NCI-H748 (cell line): ENCODE measurements around the gene SPAG16.

Experiments used
- DNase-seq: peaks from one replicate; lab custom pipeline; 2025; ENCODE audit not compliant: unreplicated experiment; lab: John Stamatoyannopoulos, UW

SPAG16 gene

GRCh38 chr2:214135966-214136365 lies 851.7 kb downstream of the SPAG16 start:
- no peak for DNase-seq

GRCh38 chr2:214138779-214139178 lies 854.5 kb downstream of the SPAG16 start:
- no peak for DNase-seq

DNA sequence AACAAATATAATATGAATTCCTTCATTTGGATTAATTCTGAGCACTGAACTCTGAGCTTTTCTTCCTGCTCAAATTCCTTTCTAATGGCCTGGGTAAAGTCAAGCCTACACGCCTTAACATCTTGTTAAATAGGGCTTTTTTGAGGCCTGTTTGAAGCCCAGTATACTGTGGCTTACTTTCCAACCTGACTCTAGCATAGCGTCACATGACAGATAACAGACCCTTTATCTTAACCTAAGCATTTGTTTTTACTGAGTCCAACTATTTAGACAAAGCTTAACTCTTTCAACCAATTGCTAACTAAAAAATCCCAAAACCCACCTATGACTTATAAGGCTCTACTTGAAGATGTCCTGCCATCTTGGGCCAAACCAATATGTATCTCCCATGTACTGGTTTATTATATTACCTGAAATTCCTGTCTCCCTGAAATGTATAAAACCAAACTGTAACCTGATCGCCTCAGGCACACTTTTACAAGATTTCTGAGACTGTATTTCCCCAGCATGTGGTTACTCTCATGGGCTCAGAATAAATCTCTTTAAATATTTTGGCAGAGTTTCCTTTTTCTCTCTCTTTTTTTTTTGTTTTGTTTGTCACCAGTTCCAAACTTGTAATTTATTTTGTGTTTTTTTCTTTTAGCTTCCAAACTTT lies 855.5 kb downstream of the SPAG16 start:
- DNase-seq: no peak

- no peak for DNase-seq
Measured at GRCh38 chr2:214156971-214157370, 872.7 kb downstream of the SPAG16 start.

DNA sequence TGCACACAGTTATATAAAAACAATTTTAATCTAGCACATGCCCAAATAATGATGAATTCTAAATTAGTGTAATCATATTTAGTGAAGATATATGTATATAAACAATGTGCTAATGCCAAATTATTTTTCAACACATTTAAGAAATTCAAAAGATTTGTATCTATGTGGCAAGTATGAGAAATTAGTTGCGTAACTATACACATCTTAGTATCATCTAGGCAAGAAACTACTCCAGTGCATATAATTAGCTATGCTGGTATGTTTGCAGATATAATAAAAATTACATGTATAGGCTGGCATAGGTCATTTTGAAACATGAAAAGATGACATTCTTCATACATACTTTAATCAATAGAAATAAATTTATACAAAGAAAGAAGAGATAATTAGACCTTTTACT lies 874.6 kb downstream of the SPAG16 start:
- DNase-seq: no peak

DNA sequence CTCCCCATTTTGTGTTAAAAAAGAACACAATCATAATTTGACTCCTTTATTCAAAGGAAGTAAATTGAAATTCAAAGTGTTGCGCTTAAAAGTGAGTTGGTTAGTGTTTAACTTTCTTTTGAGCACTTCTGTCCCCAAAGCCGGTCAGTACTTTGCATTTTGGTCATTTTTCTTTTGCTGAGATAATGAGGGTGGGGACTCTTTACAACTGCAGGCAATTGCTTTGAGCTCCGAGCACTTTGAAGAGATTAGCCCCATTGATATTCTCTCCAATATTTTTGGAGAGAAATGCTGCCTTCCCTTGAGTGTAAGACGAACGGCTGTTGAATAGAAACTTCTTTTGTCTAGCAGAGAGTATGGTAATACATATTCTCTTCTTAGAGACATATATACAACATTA lies 885.0 kb downstream of the SPAG16 start:
- DNase-seq: no peak

- no peak for DNase-seq
Measured at GRCh38 chr2:214169736-214170135, 885.5 kb downstream of the SPAG16 start.

DNA sequence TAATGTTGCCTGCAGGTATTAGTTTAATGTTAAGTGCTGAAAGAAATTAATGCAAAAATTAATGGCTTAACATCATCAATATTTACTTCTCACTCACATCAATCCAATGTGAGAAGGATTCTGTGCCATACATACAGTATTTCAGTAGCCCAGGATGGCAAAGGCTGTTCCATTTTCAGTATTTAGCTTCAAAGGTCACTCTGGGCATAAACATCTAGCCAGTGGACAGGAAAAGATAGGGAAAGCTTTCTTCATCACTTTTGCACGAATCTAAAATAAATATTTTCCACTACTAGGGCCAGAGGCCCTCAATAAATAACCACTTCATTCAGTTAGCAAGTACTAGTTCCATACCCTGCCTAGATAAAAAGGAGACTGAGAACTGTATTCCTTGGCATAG lies 890.3 kb downstream of the SPAG16 start:
- DNase-seq: no peak

GRCh38 chr2:214180071-214180470 lies 895.8 kb downstream of the SPAG16 start:
- no peak for DNase-seq

- no peak for DNase-seq
Measured at GRCh38 chr2:214180686-214181085, 896.4 kb downstream of the SPAG16 start.

- no peak for DNase-seq
Measured at GRCh38 chr2:214184461-214184860, 900.2 kb downstream of the SPAG16 start.

GRCh38 chr2:214185546-214185945 lies 901.3 kb downstream of the SPAG16 start:
- no peak for DNase-seq

DNA sequence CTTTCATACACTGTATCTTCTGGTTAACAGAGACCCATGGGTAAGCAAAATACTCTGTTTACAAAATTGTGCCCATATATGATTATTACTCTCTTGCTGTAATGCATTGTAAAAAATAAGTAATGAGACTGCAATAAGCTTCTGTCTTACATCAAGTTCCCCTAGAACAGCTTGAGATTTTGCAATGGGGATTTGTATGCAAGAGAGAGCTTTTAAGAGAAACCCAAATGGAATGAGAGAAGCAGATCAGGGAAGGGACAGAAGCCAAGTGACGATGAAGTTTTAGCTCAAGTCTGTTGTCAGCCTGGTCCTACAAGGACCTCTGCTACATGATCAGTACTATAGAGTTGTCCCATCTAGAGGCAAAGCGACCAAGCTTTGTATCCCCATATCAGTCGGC lies 908.4 kb downstream of the SPAG16 start:
- DNase-seq: no peak

- no peak for DNase-seq
Measured at GRCh38 chr2:214193943-214194342, 909.7 kb downstream of the SPAG16 start.

DNA sequence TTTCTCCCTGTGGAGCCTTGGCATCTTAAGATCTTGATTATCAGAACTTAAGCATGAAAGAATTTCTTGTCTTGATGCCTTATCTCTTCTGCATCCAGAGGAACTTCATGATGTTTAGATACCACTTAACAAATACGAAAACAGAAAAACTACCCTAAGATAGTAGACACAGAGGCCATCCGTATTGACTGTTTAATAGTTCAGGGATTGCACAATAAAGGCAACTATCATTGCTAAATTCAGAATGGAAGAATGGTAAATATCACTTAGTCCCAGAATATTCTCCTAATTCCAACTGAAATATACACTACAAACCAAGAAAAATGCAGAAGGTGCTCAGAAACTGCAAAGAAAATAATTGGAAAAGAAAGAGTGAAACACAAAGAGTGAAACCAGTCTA lies 912.0 kb downstream of the SPAG16 start:
- no peak for DNase-seq

- no peak for DNase-seq
Measured at GRCh38 chr2:214201892-214202291, 917.6 kb downstream of the SPAG16 start.

- DNase-seq: no peak
Measured at GRCh38 chr2:214203214-214203613, 919.0 kb downstream of the SPAG16 start.

- DNase-seq: no peak
Measured at GRCh38 chr2:214203744-214204289, 919.6 kb downstream of the SPAG16 start.

GRCh38 chr2:214215107-214215506 lies 930.8 kb downstream of the SPAG16 start:
- no peak for DNase-seq

DNA sequence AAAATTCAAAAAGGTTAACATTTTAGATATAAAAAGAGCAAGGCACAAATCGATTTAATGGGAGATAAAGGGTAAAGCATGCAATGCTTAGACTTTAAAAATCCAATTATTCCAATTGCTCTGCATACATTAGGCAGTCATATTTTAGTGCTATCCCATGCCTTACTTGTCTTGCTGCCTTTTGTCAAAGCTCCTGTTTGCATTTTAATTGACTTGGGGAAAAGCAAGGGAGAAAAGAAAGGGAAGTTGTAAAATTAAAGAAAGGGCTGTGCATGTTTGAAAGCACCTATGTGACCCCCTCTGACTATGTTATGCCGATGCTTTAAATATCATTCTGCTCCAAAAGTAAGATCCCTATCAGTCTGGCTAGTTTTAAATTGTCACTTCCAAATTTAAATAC lies 932.9 kb downstream of the SPAG16 start:
- DNase-seq: no peak

GRCh38 chr2:214217599-214217998 lies 933.3 kb downstream of the SPAG16 start:
- DNase-seq: no peak

- no peak for DNase-seq
Measured at GRCh38 chr2:214220251-214220650, 936.0 kb downstream of the SPAG16 start.

DNA sequence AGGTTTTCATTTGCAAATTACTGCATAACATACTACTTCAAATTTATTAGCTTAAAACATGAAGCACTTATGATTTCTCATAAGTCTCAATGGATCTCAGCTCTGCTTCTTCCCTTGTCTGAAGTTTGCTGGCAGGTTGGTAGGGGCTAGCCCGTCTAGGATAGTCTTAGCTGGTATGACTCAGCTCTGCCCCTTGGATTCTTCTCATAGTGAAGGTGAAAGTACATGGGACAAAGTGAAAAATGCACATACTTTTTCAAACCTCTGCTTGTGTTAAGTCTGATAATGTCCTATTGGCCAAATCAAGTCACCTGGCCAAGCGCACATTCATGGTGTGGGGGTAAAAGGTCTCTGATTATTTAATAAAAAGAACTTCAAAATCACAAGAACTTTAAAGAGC lies 941.8 kb downstream of the SPAG16 start:
- no peak for DNase-seq
